ENCODE data around the gene SLAMF7.

SLAMF7 gene

GRCh38 chr1:160797861-160798273, 58.8 kb downstream of the SLAMF7 start:
- Histone ChIP-seq H3K36me3 (ENCODE audit: insufficient read depth, low read length) (no peaks in the 10 kb centered on the region), H3K9ac (ENCODE audit: low read depth, low read length) (no peak overlapping the region), H3K4me2 (ENCODE audit: low read length) (no peak overlapping the region), H3K9me3 (replicated peaks; ENCODE audit: low read length) (no peaks in the 10 kb centered on the region), H3K27me3 (ENCODE audit: control insufficient read depth, insufficient read depth, low read length) (no peaks in the 10 kb centered on the region), H3K4me3 (ENCODE audit: low read length) (no peak overlapping the region), H3K4me1 (ENCODE audit: control insufficient read depth, insufficient read depth, low read length) (no peaks in the 10 kb centered on the region)

GRCh38 chr1:160798439-160798838, 59.4 kb downstream of the SLAMF7 start:
- H3K4me1 ChIP-seq (ENCODE audit: control insufficient read depth, insufficient read depth, low read length): no peaks in the 10 kb centered on the region
- no peak overlapping the region for H3K4me2 ChIP-seq (ENCODE audit: low read length)
- H3K27me3 ChIP-seq (ENCODE audit: control insufficient read depth, insufficient read depth, low read length): no peaks in the 10 kb centered on the region
- no peak overlapping the region for H3K9ac ChIP-seq (ENCODE audit: low read depth, low read length)
- H3K36me3 ChIP-seq (ENCODE audit: insufficient read depth, low read length): no peaks in the 10 kb centered on the region
- H3K4me3 ChIP-seq (ENCODE audit: low read length): no peak overlapping the region
- H3K9me3 ChIP-seq (replicated peaks; ENCODE audit: low read length): no peaks in the 10 kb centered on the region

- Histone ChIP-seq H3K36me3 (ENCODE audit: insufficient read depth, low read length) (no peaks in the 10 kb centered on the region), H3K9me3 (replicated peaks; ENCODE audit: low read length) (no peaks in the 10 kb centered on the region), H3K9ac (ENCODE audit: low read depth, low read length) (no peak overlapping the region), H3K4me2 (ENCODE audit: low read length) (no peak overlapping the region), H3K27me3 (ENCODE audit: control insufficient read depth, insufficient read depth, low read length) (no peaks in the 10 kb centered on the region), H3K4me1 (ENCODE audit: control insufficient read depth, insufficient read depth, low read length) (no peaks in the 10 kb centered on the region), H3K4me3 (ENCODE audit: low read length) (no peak overlapping the region)
Measured at GRCh38 chr1:160799641-160800040, 60.6 kb downstream of the SLAMF7 start.

DNA sequence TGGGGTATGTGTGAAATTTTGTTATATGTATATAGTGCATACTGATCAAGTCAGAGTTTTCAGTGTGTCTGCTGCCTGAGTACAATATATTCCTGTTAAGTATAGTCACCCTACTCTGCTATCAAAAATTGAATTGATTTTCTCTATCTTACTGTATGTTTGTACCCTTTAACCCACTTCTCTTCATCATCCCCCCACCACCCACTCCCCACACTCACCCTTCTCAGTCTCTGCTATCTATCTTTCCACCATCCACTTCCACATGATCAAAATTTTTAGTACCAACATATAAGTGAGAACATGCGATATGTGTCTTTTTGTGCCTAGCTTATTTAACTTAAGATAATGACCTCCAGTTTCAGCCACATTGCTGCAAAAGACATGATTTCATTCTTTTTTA, 61.1 kb downstream of the SLAMF7 start:
- Histone ChIP-seq H3K4me3 (ENCODE audit: low read length) (no peak overlapping the region), H3K4me1 (ENCODE audit: control insufficient read depth, insufficient read depth, low read length) (no peaks in the 10 kb centered on the region), H3K36me3 (ENCODE audit: insufficient read depth, low read length) (no peaks in the 10 kb centered on the region), H3K9ac (ENCODE audit: low read depth, low read length) (no peak overlapping the region), H3K4me2 (ENCODE audit: low read length) (no peak overlapping the region), H3K9me3 (replicated peaks; ENCODE audit: low read length) (no peaks in the 10 kb centered on the region), H3K27me3 (ENCODE audit: control insufficient read depth, insufficient read depth, low read length) (no peaks in the 10 kb centered on the region)

GRCh38 chr1:160800645-160801408, 61.8 kb downstream of the SLAMF7 start:
- Histone ChIP-seq H3K36me3 (ENCODE audit: insufficient read depth, low read length) (no peaks in the 10 kb centered on the region), H3K9me3 (replicated peaks; ENCODE audit: low read length) (no peaks in the 10 kb centered on the region), H3K4me2 (ENCODE audit: low read length) (no peak overlapping the region), H3K9ac (ENCODE audit: low read depth, low read length) (no peak overlapping the region), H3K4me1 (ENCODE audit: control insufficient read depth, insufficient read depth, low read length) (no peaks in the 10 kb centered on the region), H3K4me3 (ENCODE audit: low read length) (no peak overlapping the region), H3K27me3 (ENCODE audit: control insufficient read depth, insufficient read depth, low read length) (no peaks in the 10 kb centered on the region)

DNA sequence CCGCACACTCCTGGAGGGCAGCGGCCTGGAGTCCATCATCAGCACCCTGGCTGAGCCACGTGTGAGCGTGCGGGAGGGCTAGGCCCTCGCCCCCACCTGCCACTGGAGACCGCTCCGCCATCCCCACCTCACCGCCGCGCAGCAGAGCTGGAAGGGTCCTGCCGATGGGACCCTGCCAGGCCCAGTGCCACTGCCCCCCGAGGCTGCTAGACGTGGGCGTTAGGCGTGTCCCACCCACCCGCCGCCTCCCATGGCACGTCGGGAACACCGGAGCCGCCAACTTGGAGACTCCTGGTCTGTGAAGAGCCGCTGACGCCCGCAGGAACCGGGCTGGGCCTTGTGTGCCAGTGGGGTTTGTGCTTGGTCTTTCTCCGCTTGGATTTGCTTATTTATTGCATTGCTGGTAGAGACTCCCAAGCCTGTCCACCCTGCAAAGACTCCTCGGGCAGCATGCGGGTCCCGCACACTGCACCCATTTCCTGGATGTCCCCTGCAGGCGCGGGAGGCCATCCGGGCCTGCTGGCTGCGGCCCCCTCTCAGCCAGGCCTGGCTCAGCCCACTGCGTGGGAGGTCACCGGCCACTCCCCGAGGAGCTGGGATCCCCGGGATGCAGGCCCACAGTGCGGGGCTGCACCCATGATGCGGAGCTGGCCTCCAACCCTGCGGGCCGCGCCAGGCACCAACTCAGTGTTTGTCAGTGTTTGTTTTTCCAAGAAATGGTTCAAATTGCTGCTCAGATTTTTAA, 63.0 kb downstream of the SLAMF7 start:
- Histone ChIP-seq H3K9ac (ENCODE audit: low read depth, low read length) (no peak overlapping the region), H3K4me2 (ENCODE audit: low read length) (no peak overlapping the region), H3K9me3 (replicated peaks; ENCODE audit: low read length) (no peaks in the 10 kb centered on the region), H3K36me3 (ENCODE audit: insufficient read depth, low read length) (no peaks in the 10 kb centered on the region), H3K4me3 (ENCODE audit: low read length) (no peak overlapping the region), H3K27me3 (ENCODE audit: control insufficient read depth, insufficient read depth, low read length) (no peaks in the 10 kb centered on the region), H3K4me1 (ENCODE audit: control insufficient read depth, insufficient read depth, low read length) (no peaks in the 10 kb centered on the region)
